ENCODE results near the gene BET1L. TPM values are rescaled to one million over a fixed set of nuclear protein-coding genes. Genes with fewer than 3 reads are reported as not detected.

BET1L gene
- total RNA-seq, 1 experiment from 2014 or later = 89.0 TPM

- Histone ChIP-seq H3K27ac (ENCODE audit: low read length) (no peak overlapping the region), H3K4me1 (ENCODE audit: control insufficient read depth, insufficient read depth, low read length) (no peaks in the 10 kb centered on the region), H3K9me3 (ENCODE audit: control insufficient read depth, insufficient read depth, low read depth, low read length) (no peaks in the 10 kb centered on the region), H3K27me3 (ENCODE audit: control insufficient read depth, insufficient read depth, low read length) (no peaks in the 10 kb centered on the region), H3K36me3 (ENCODE audit: control insufficient read depth, insufficient read depth, low read length) (no peaks in the 10 kb centered on the region), H3K4me3 (ENCODE audit: low read depth in 2 of 2, low read length in 2 of 2) (no peak overlapping the region)
- intact Hi-C loops (cut with micrococcal nuclease; ENCODE audit: unreplicated experiment) = no loop called here
- TF ChIP-seq POLR2AphosphoS5 (IDR thresholded peaks at IDR 0.05; ENCODE audit: low read depth, low read length) (no peak), TCF7L2 (IDR thresholded peaks at IDR 0.05; ENCODE audit: low read depth, low read length) (no peak), SIN3A (IDR thresholded peaks at IDR 0.05; ENCODE audit: borderline replicate concordance, insufficient read depth, low read depth, low read length) (no peak), REST (IDR thresholded peaks at IDR 0.05; ENCODE audit: insufficient read depth in 1 of 2, low read depth in 2 of 2, low read length in 1 of 2) (no peak), CTCF (IDR thresholded peaks at IDR 0.05) (no peak)
- DNase-seq (ENCODE audit: low read depth, low spot score) = no peak
- POLR2A ChIA-PET = no interaction called here
- CTCF ChIA-PET = no interaction called here
- no TSS peak for BruUV-seq (replicated peaks)
- no peak for ATAC-seq
- in situ Hi-C loops (cut with HindIII; ENCODE audit: low pct_unique_long_range_greater_than_20kb, low sequenced_read_pairs) = no loop called here
These were observed 18.7 kb upstream of the BET1L start for GRCh38 chr11:225734-226453.

- Histone ChIP-seq H3K4me1 (ENCODE audit: control insufficient read depth, insufficient read depth, low read length) (no peaks in the 10 kb centered on the region), H3K36me3 (ENCODE audit: control insufficient read depth, insufficient read depth, low read length) (no peaks in the 10 kb centered on the region), H3K9me3 (ENCODE audit: control insufficient read depth, insufficient read depth, low read depth, low read length) (no peaks in the 10 kb centered on the region), H3K27me3 (ENCODE audit: control insufficient read depth, insufficient read depth, low read length) (no peaks in the 10 kb centered on the region), H3K27ac (ENCODE audit: low read length) (no peak overlapping the region), H3K4me3 (ENCODE audit: low read depth in 2 of 2, low read length in 2 of 2) (no peak overlapping the region)
- intact Hi-C loops (cut with micrococcal nuclease; ENCODE audit: unreplicated experiment) = no loop called here
- in situ Hi-C loops (cut with HindIII; ENCODE audit: low pct_unique_long_range_greater_than_20kb, low sequenced_read_pairs) = no loop called here
- no peak for DNase-seq (ENCODE audit: low read depth, low spot score)
- TF ChIP-seq CTCF (IDR thresholded peaks at IDR 0.05) = no peak
- ATAC-seq = no peak
- BruUV-seq (replicated peaks) = no TSS peak
- POLR2A ChIA-PET = no interaction called here
- CTCF ChIA-PET = no interaction called here
These were observed 17.2 kb upstream of the BET1L start for GRCh38 chr11:224424-224823.

Data from Panc1 (cell line).